Coronary artery (tissue), 2 donors: ENCODE results near the gene TMX4.

Experiments used
- DNase-seq: peaks from one replicate; pipeline ENCODE4 v3.0.0-alpha.2; 2017; ENCODE audit warnings: low spot score
- H3K27ac ChIP-seq, 2 donors: fragments of 200-600 bp; sonication (generic); one replicate each; pipeline ENCODE4 v1.5.1; 2016 to 2019
- H3K4me3 ChIP-seq: fragments of 200-600 bp; sonication (generic); 2 replicates; pipeline ENCODE4 v1.5.1; 2016; ENCODE audit warnings: mild to moderate bottlenecking, moderate library complexity
- TF ChIP-seq, protein P1 (sequence below): fragments of 200-600 bp; sonication (generic); IDR thresholded peaks from one replicate; pipeline ENCODE4 v1.5.1; 2019; ENCODE audit warnings: antibody characterized with exemption

TMX4 gene

DNA sequence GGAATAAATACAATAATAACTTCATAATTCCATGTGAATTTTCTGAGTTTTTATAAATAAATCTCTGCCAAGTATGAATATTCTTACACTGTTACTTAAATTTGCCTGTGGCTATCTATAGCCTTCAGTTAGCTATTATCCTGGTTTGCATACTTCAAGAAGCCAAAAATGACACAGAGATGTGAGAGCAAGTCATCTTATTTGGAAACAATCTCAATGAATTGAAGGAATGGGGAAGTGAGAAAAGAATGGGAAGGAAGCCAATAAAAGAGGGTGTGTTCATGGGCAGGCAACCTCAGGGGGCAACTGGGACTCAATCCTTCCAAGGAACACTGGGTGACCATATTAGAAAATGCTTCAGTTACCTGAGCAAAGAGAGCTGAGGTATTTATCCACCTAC, 89.2 kb downstream of the TMX4 start:
- Histone ChIP-seq H3K27ac (no peak overlapping the region), H3K4me3 (no peak overlapping the region)
- TF ChIP-seq, protein P1, sequence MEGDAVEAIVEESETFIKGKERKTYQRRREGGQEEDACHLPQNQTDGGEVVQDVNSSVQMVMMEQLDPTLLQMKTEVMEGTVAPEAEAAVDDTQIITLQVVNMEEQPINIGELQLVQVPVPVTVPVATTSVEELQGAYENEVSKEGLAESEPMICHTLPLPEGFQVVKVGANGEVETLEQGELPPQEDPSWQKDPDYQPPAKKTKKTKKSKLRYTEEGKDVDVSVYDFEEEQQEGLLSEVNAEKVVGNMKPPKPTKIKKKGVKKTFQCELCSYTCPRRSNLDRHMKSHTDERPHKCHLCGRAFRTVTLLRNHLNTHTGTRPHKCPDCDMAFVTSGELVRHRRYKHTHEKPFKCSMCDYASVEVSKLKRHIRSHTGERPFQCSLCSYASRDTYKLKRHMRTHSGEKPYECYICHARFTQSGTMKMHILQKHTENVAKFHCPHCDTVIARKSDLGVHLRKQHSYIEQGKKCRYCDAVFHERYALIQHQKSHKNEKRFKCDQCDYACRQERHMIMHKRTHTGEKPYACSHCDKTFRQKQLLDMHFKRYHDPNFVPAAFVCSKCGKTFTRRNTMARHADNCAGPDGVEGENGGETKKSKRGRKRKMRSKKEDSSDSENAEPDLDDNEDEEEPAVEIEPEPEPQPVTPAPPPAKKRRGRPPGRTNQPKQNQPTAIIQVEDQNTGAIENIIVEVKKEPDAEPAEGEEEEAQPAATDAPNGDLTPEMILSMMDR, result no peak
- DNase-seq, result no peak
